HG03558 (cell line): ENCODE data around the gene JAK1.
"Not testable (repeated sequence)": the region's sequence is repeated elsewhere in the genome, so short reads cannot be mapped to it uniquely, and the experiment has no call there.

Experiments
- ATAC-seq: cut with Tn5 transposase; IDR thresholded peaks from one replicate; pipeline ENCODE4 v1.9.1; 2021; ENCODE audit warnings: moderate number of reproducible peaks; ENCODE audit not compliant: unreplicated experiment; ENCODE audit errors: extremely low read depth

JAK1 gene

GRCh38 chr1:64844609-64845008 lies 121.7 kb downstream of the JAK1 start:
- ATAC-seq, result no peak

DNA sequence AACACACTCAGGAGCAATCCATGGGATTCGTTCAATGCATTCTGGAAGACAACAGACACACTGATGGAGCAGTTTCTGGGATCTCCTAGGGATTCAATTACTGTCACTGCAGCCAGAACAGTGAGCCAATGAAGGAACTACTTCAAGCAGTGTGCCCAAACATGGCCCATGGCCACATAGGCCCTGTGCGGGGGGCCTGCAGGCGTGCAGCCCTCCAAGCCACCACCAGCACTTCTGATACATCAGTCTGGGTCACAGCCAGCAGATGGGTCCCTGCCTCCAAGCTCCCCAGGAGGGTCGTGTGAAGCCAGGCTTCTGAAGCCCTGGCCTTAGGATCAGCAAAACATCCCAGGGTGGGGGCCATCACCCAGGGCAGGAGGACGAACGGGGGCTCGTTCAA lies 122.2 kb downstream of the JAK1 start:
- ATAC-seq, result no peak

DNA sequence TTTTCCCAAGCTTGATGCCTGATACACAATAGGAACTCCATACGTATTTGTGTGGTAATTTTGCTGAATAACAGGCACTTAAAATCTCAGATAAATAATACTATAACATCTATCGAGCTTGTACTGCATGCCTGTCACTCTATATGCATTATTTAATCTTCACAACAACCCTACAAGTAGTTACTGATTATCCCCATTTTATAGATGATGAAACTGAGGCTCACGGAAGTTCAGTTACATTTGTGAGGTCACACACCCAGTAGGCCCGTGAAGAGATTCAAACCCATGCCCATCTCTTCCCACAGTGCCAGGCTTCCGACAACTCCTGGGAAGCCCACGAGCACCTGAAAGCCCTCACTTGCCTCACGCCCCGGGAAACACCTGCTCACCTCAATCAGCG lies 122.7 kb downstream of the JAK1 start:
- no peak for ATAC-seq

DNA sequence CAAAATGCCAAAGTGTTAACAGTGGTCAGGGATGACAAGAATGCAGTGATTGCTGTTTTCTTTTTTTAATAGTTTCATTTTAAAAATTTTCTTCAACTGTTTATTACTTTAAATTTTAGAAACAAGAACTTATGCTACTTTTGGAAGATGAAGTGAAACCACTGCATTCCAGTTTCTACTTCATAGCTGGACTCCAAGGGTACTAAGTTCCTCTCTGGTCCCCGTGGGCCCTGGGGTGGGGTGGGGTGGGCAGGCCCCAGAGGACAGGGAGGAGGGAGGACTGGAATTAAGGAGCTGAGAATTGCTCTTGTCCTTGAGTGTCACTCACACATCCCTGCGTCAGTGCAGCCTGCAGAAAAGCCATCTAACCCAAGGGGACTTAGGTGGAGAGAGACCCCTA lies 124.1 kb downstream of the JAK1 start:
- no peak for ATAC-seq

GRCh38 chr1:64841330-64842065 lies 124.9 kb downstream of the JAK1 start:
- no peak for ATAC-seq

DNA sequence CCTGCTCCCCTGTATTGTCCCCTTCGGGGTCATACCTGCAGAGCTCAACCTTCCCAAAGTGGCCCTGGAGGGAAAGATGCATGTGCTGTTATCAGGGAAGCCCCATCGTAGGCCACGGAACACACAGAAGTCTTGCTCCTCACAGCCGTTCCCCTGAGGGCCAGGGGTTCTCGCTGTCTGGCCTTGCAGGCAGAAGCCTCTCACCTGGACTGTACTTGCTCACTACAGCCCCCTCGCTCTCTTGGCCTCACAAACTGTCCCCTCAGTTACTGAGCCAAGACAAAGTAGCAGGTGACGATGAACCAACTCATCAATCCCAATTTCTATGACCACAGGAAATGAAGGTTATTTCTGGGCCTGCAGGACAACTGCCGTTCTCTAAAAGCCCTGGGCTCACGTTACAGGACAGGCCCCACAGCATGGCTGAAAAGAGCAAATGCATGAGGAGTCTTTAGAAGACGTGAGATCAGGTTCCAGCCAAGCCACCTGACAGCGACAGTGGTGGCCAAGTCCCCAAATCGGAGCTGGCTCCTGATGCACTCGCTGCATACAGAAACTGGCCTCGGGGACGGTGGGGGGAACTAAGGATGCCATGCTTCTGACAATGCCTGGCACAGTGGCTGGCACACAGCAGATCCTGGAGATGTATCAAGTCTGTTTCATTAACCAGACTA lies 126.5 kb downstream of the JAK1 start:
- no peak for ATAC-seq

- no peak for ATAC-seq
Measured at GRCh38 chr1:64839261-64839660, 127.1 kb downstream of the JAK1 start.

GRCh38 chr1:64838486-64838885 lies 127.9 kb downstream of the JAK1 start:
- ATAC-seq, result no peak

DNA sequence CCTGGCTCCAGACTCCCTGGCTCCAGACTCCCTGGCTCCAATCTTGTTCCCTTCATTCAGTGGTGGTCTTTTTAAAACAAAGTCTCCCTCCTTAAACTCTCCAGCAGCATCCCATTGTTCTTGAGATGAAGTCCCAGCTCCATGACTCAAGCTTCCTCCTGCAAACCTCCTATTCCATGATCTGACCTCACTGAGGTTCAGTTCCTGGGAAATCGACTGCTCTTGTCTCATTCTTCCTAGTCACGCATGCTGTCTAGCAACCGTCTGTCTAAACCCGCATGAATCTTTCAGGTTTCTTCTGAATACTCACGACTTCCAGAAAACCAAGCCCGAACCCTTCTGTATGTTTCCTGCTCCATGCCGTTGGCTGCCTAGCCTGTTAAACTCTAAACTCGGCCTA lies 129.5 kb downstream of the JAK1 start:
- no peak for ATAC-seq

DNA sequence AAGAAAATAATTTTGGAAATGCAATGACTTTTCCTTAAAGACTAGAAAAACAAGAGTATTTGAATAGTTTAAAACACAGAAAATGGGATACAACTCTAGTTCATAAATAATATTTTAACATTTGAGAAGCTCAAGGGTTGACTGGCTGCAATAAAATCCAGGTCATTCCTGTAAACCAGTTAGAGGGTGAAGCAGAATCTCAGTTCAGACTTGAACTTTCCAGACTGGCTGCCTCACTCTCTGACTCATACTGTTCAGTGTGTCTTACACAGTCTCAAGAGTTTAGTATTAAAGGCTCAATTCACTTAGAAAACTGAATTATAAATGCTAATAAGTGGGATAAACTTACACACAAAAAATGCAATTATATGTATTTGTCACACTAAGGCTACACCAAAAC lies 131.6 kb downstream of the JAK1 start:
- no peak for ATAC-seq

DNA sequence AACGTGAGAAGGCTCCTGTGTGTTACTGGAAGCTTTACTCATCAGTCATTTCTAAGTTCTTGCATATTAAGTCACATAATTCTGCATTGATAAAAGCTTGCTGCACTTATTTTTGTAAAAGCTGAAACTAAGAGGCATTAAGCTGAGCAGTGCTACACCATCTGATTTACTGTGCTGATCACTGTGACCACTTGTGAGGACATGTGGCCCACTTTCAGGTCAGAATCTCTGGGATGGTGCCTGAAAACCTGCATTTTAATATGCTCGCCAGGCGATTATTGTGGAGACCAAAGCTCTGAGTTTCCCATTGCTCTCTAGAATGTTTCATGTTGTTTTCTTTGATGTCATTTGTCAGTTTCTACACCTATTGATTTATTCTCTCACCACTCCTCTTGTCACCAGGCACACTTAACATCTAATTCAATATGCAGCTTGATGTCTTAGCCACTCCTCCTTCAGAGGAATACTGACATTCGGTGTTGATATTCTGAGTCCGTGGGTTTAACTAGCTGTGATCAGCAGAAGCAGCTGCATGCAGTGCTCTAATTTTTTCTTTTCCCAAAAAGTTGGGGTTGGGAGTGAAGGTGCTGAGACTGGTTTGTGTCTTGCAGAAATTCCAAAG lies 136.2 kb downstream of the JAK1 start:
- ATAC-seq, result no peak

DNA sequence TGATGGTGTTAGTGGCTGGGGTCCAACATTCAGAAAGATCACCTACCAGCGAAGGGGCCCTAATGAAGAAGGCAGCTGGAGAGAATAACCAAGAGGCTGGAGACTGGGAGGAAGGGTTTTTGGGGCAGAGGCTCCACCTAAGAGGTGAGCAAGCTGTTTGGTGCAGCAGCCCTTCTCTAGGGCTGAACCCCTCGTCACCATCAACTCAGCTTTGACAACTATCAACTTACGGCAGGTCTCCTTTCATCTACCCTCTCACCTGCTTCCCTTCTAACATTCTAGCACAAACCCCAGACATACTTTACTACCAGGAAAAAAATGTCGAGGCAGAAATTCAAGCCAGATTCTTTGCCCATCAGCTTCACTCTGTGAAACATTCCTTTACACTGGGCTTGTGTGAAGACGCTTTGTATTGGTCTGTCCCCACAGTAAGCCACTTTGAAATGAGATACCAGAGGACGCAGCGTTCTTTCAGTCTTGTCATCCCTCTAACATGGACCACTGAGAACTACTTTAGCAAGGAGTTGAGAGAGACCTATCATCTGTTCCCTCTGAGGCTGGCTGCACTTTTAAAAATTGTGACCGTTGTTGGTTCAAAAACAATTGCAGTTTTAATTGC lies 136.8 kb downstream of the JAK1 start:
- ATAC-seq, result no peak

DNA sequence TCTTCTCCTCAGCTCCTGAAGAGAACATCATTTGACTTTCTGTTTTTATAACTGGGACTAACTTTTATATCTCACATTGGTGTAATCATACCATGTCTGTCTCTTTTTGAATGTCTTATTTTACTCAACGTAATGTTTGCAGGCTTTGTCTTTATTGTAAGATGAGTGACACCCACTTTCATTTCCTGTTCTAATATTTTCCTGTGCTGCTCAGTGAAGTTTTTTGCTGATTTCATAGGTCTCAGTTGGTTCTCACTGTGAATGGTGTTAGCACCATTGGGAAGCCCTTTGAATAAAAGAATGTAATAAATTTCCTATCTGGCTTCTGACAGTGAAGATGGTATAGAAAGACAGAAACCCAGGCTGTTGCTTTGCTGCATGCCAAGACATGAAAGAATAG lies 137.5 kb downstream of the JAK1 start:
- no peak for ATAC-seq

GRCh38 chr1:64826991-64827390 lies 139.4 kb downstream of the JAK1 start:
- no peak for ATAC-seq

DNA sequence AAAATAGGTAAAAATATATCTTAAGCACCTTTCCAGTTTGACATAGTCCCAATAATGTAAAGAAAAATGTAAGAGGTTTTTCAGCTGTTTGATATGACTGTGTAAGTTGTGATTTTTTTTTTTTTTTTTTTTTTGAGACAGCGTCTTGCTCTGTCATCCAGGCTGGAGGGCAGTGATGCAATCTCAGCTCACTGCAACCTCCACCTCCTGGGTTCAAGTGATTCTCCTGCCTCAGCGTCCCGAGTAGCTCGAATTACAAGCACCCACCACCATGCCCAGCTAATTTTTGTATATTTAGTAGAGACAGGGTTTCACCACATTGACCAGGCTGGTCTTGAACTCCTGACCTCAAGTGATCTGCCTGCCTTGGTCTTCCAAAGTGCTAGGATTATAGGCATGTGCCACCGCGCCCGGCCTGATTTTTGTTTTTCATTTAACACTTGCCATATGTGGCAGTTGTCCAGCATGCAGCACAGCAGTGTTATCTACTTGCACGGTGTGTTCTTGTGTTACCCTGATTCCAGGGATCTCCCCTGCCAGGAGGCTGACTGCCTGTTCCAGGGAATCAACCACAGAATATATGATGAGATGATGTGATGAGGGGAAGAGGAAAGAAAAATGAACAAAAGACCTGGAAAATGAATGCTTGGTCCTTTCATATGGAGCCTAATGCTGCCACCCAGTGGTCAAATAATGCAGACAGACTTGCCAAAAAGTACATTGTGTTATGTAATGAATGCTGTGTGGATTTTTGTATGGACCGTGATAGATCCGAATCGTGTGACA lies 142.5 kb downstream of the JAK1 start:
- no peak for ATAC-seq

DNA sequence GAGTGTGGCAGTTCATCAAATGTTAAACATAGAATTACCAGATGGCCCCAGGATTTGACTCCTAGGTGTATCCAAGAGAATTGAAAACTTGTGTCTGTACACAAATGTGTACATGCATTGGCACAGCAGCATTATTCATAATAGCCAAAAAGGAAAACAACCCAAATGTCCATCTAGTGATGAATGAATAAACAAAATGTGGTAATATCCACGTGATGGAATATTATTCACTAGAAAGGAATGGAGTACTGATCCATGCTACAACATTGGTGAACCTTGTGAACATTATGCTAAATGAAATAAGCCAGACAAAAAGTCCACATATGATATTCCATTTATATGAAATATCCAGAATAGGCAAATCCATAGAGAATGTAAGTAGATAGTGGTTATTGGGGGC lies 143.7 kb downstream of the JAK1 start:
- no peak for ATAC-seq

- not testable (repeated sequence) for ATAC-seq
Measured at GRCh38 chr1:64820572-64820971, 145.8 kb downstream of the JAK1 start.

DNA sequence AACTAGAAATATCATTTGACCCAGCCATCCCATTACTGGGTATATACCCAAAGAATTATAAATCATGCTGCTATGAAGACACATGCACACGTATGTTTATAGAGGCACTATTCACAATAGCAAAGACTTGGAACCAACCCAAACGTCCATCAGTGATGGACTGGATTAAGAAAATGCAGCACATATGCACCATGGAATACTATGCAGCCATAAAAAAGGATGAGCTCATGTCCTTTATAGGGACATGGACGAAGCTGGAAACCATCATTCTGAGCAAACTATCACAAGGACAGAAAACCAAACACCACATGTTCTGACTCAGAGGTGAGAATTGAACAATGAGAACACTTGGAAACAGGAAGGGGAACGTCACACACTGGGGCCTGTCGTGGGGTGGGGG lies 149.0 kb downstream of the JAK1 start:
- not testable (repeated sequence) for ATAC-seq

GRCh38 chr1:64814427-64814826 lies 151.9 kb downstream of the JAK1 start:
- no peak for ATAC-seq

- ATAC-seq, result no peak
Measured at GRCh38 chr1:64811131-64811530, 155.2 kb downstream of the JAK1 start.
